ENCODE measurements around the gene EID2.

The EID2 gene

GRCh38 chr19:39539518-39540332 lies at the start of gene EID2:
EID2 (minus strand) TSS chr19:39540161; CDS start chr19:39540079, 82 bp downstream.
- no peaks in the 10 kb centered on the region for H3K27me3 ChIP-seq (ENCODE audit: insufficient read depth, low read length)
- no peaks in the 10 kb centered on the region for H3K36me3 ChIP-seq (ENCODE audit: insufficient read depth, low read depth, low read length)
- H3K27ac ChIP-seq (ENCODE audit: low read length): no peak within 1 kb of the TSS
- peak within 1 kb of the TSS; percentile 89 for H3K4me3 ChIP-seq (ENCODE audit: low read length)
- no peaks in the 10 kb centered on the region for H3K9me3 ChIP-seq (ENCODE audit: insufficient read depth, low read depth, low read length)
- H3K9ac ChIP-seq (ENCODE audit: low read depth, low read length): peak within 1 kb of the TSS; percentile 83; the same call in 1 of the 2 replicates
- H3K4me1 ChIP-seq (ENCODE audit: insufficient read depth, low read length): peaks cover 3% of the 10 kb centered on the region; the same call in 1 of the 2 replicates

GRCh38 chr19:39588066-39588465 lies 48.1 kb upstream of the EID2 start:
- H3K4me1 ChIP-seq (ENCODE audit: insufficient read depth, low read length): no peaks in the 10 kb centered on the region
- no peak overlapping the region for H3K27ac ChIP-seq (ENCODE audit: low read length)
- H3K9me3 ChIP-seq (ENCODE audit: insufficient read depth, low read depth, low read length): no peaks in the 10 kb centered on the region
- peaks cover 12% of the 10 kb centered on the region for H3K27me3 ChIP-seq (ENCODE audit: insufficient read depth, low read length)
- no peaks in the 10 kb centered on the region for H3K36me3 ChIP-seq (ENCODE audit: insufficient read depth, low read depth, low read length)
- H3K4me3 ChIP-seq (ENCODE audit: low read length): no peak overlapping the region
- no peak overlapping the region for H3K9ac ChIP-seq (ENCODE audit: low read depth, low read length)

GRCh38 chr19:39587496-39587895 lies 47.5 kb upstream of the EID2 start:
- no peak overlapping the region for H3K27ac ChIP-seq (ENCODE audit: low read length)
- H3K4me1 ChIP-seq (ENCODE audit: insufficient read depth, low read length): no peaks in the 10 kb centered on the region
- H3K27me3 ChIP-seq (ENCODE audit: insufficient read depth, low read length): peaks cover 16% of the 10 kb centered on the region
- H3K4me3 ChIP-seq (ENCODE audit: low read length): no peak overlapping the region
- H3K36me3 ChIP-seq (ENCODE audit: insufficient read depth, low read depth, low read length): no peaks in the 10 kb centered on the region
- no peaks in the 10 kb centered on the region for H3K9me3 ChIP-seq (ENCODE audit: insufficient read depth, low read depth, low read length)
- no peak overlapping the region for H3K9ac ChIP-seq (ENCODE audit: low read depth, low read length)

- no peaks in the 10 kb centered on the region for H3K4me1 ChIP-seq (ENCODE audit: insufficient read depth, low read length)
- H3K4me3 ChIP-seq (ENCODE audit: low read length): no peak overlapping the region
Observed at GRCh38 chr19:39582891-39583625, 43.1 kb upstream of the EID2 start.

GRCh38 chr19:39582442-39582841 lies 42.5 kb upstream of the EID2 start:
- Histone ChIP-seq H3K9me3 (ENCODE audit: insufficient read depth, low read depth, low read length) (peaks cover 3% of the 10 kb centered on the region; the same call in 1 of the 2 replicates), H3K27ac (ENCODE audit: low read length) (no peak overlapping the region), H3K36me3 (ENCODE audit: insufficient read depth, low read depth, low read length) (no peaks in the 10 kb centered on the region), H3K4me1 (ENCODE audit: insufficient read depth, low read length) (no peaks in the 10 kb centered on the region), H3K27me3 (ENCODE audit: insufficient read depth, low read length) (peaks cover 21% of the 10 kb centered on the region; the same call in 1 of the 2 replicates), H3K4me3 (ENCODE audit: low read length) (no peak overlapping the region), H3K9ac (ENCODE audit: low read depth, low read length) (no peak overlapping the region)

More at GRCh38 chr19:39582891-39583625, 43.1 kb upstream of the EID2 start:
- no peak overlapping the region for H3K9ac ChIP-seq (ENCODE audit: low read depth, low read length)
- peaks cover 21% of the 10 kb centered on the region; the same call in 1 of the 2 replicates for H3K27me3 ChIP-seq (ENCODE audit: insufficient read depth, low read length)
- no peaks in the 10 kb centered on the region for H3K36me3 ChIP-seq (ENCODE audit: insufficient read depth, low read depth, low read length)
- H3K27ac ChIP-seq (ENCODE audit: low read length): no peak overlapping the region
- H3K9me3 ChIP-seq (ENCODE audit: insufficient read depth, low read depth, low read length): peaks cover 3% of the 10 kb centered on the region; the same call in 1 of the 2 replicates

- H3K4me3 ChIP-seq (ENCODE audit: low read length): no peak overlapping the region
- H3K4me1 ChIP-seq (ENCODE audit: insufficient read depth, low read length): peaks cover under 1% of the 10 kb centered on the region; the same call in 1 of the 2 replicates
- H3K9me3 ChIP-seq (ENCODE audit: insufficient read depth, low read depth, low read length): peaks cover 5% of the 10 kb centered on the region; the same call in 1 of the 2 replicates
- no peaks in the 10 kb centered on the region for H3K36me3 ChIP-seq (ENCODE audit: insufficient read depth, low read depth, low read length)
- no peak overlapping the region for H3K27ac ChIP-seq (ENCODE audit: low read length)
- H3K9ac ChIP-seq (ENCODE audit: low read depth, low read length): no peak overlapping the region
- peaks cover 34% of the 10 kb centered on the region for H3K27me3 ChIP-seq (ENCODE audit: insufficient read depth, low read length)
Observed at GRCh38 chr19:39568604-39569003, 28.6 kb upstream of the EID2 start.

GRCh38 chr19:39566064-39566463 lies 26.1 kb upstream of the EID2 start:
- Histone ChIP-seq H3K27me3 (ENCODE audit: insufficient read depth, low read length) (peaks cover 34% of the 10 kb centered on the region), H3K36me3 (ENCODE audit: insufficient read depth, low read depth, low read length) (no peaks in the 10 kb centered on the region), H3K9me3 (ENCODE audit: insufficient read depth, low read depth, low read length) (no peaks in the 10 kb centered on the region)

GRCh38 chr19:39563408-39563807 lies 23.4 kb upstream of the EID2 start:
- Histone ChIP-seq H3K4me1 (ENCODE audit: insufficient read depth, low read length) (peaks cover 4% of the 10 kb centered on the region; the same call in 1 of the 2 replicates), H3K27ac (ENCODE audit: low read length) (no peak overlapping the region), H3K27me3 (ENCODE audit: insufficient read depth, low read length) (peaks cover 26% of the 10 kb centered on the region), H3K4me3 (ENCODE audit: low read length) (no peak overlapping the region), H3K9me3 (ENCODE audit: insufficient read depth, low read depth, low read length) (no peaks in the 10 kb centered on the region), H3K9ac (ENCODE audit: low read depth, low read length) (no peak overlapping the region), H3K36me3 (ENCODE audit: insufficient read depth, low read depth, low read length) (no peaks in the 10 kb centered on the region)

More at GRCh38 chr19:39566064-39566463, 26.1 kb upstream of the EID2 start:
- H3K9ac ChIP-seq (ENCODE audit: low read depth, low read length): no peak overlapping the region
- H3K4me3 ChIP-seq (ENCODE audit: low read length): no peak overlapping the region
- H3K27ac ChIP-seq (ENCODE audit: low read length): no peak overlapping the region
- H3K4me1 ChIP-seq (ENCODE audit: insufficient read depth, low read length): peaks cover 4% of the 10 kb centered on the region; the same call in 1 of the 2 replicates

- H3K4me3 ChIP-seq (ENCODE audit: low read length): no peak overlapping the region
- H3K27ac ChIP-seq (ENCODE audit: low read length): no peak overlapping the region
- H3K9ac ChIP-seq (ENCODE audit: low read depth, low read length): no peak overlapping the region
- H3K36me3 ChIP-seq (ENCODE audit: insufficient read depth, low read depth, low read length): no peaks in the 10 kb centered on the region
- H3K9me3 ChIP-seq (ENCODE audit: insufficient read depth, low read depth, low read length): no peaks in the 10 kb centered on the region
- H3K4me1 ChIP-seq (ENCODE audit: insufficient read depth, low read length): peaks cover 4% of the 10 kb centered on the region; the same call in 1 of the 2 replicates
- H3K27me3 ChIP-seq (ENCODE audit: insufficient read depth, low read length): 0 out of 2 replicates have a peak, but pooled peaks cover 4% of the 10 kb centered on the region
Observed at GRCh38 chr19:39558624-39559117, 18.7 kb upstream of the EID2 start.

GRCh38 chr19:39557811-39558623 lies 18.1 kb upstream of the EID2 start:
- Histone ChIP-seq H3K4me1 (ENCODE audit: insufficient read depth, low read length) (no peaks in the 10 kb centered on the region), H3K27me3 (ENCODE audit: insufficient read depth, low read length) (0 out of 2 replicates have a peak, but pooled peaks cover 4% of the 10 kb centered on the region), H3K27ac (ENCODE audit: low read length) (no peak overlapping the region), H3K9me3 (ENCODE audit: insufficient read depth, low read depth, low read length) (no peaks in the 10 kb centered on the region), H3K36me3 (ENCODE audit: insufficient read depth, low read depth, low read length) (no peaks in the 10 kb centered on the region), H3K4me3 (ENCODE audit: low read length) (no peak overlapping the region), H3K9ac (ENCODE audit: low read depth, low read length) (no peak overlapping the region)

- H3K9ac ChIP-seq (ENCODE audit: low read depth, low read length): no peak overlapping the region
- H3K27ac ChIP-seq (ENCODE audit: low read length): no peak overlapping the region
- no peaks in the 10 kb centered on the region for H3K36me3 ChIP-seq (ENCODE audit: insufficient read depth, low read depth, low read length)
- no peaks in the 10 kb centered on the region for H3K9me3 ChIP-seq (ENCODE audit: insufficient read depth, low read depth, low read length)
- H3K27me3 ChIP-seq (ENCODE audit: insufficient read depth, low read length): 0 out of 2 replicates have a peak, but pooled peaks cover 4% of the 10 kb centered on the region
- no peak overlapping the region for H3K4me3 ChIP-seq (ENCODE audit: low read length)
- no peaks in the 10 kb centered on the region for H3K4me1 ChIP-seq (ENCODE audit: insufficient read depth, low read length)
Observed at GRCh38 chr19:39555883-39556282, 15.9 kb upstream of the EID2 start.
